CD4-positive, alpha-beta T cell treated with Interferon alpha-2 for 1 hour (primary cell): ENCODE data around the gene STT3B.

Source experiments
- DNase-seq, 2 donors: peaks; one replicate each; pipeline ENCODE4 v3.0.0-alpha.2; 2020 to 2022

Gene STT3B

GRCh38 chr3:31610700-31611275 lies 78.1 kb downstream of the STT3B start:
- peak in 1 of 2 donors; percentile 12 for DNase-seq

GRCh38 chr3:31613177-31613576 lies 80.5 kb downstream of the STT3B start:
- no peak for DNase-seq

DNA sequence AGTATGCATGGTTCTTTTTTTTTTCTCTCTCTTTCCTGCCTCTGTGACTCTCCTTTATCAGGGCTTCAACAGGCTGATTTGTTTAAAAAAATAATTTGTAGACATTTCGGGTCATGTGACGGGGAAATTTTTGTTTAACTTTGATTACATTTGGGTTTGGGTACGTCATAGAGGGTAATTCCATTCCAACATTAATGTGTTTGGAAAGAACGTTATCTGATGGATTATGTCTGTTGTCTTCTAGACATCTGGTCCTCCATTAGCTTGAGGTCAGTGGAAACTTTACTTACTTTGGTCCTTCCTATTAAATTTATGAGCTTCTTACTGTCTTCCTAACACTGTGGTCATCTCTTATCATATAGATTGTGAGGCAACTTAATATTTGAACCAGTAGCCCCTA lies 80.9 kb downstream of the STT3B start:
- no peak for DNase-seq

- no peak for DNase-seq
Observed at GRCh38 chr3:31614162-31614921, 81.6 kb downstream of the STT3B start.

- no peak for DNase-seq
Observed at GRCh38 chr3:31615071-31615875, 82.5 kb downstream of the STT3B start.

- DNase-seq = no peak
Observed at GRCh38 chr3:31616711-31617110, 84.0 kb downstream of the STT3B start.

DNA sequence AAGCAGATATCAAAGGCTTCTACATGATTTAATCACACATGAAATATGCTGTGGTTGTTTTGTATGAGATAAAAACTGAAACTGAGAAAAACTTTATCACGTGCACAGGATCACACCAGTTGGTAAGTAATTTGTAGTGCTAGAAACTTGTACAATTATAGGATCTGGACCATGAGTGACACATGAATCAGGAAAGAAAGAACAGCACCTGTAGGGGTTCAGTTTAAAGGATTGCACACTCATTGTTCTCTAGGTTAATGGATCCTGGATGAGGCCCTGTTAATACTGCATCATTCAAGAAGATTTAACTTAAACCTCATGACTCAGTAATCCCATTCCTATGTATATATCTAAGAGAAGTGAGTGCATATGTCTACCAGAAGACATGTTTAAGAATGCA lies 87.9 kb downstream of the STT3B start:
- no peak for DNase-seq

DNA sequence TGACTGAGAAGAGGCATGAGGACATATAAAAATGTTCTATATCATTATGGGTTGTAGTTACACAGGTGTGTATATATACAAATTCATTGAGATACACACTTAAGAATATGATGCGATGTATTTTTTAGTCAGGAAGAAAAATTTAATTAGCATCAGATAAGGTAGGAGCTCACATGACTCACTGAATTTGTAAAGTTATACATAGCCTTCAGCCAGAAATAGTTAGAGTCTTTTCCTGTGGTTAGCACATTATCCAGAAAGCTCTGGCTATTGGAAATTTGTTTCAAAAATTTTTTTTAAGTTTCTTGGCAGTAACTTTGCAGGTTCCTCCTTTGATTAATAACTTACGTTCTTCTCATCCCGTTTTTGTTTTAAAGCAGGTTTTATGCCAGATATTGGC lies 88.6 kb downstream of the STT3B start:
- no peak for DNase-seq

DNA sequence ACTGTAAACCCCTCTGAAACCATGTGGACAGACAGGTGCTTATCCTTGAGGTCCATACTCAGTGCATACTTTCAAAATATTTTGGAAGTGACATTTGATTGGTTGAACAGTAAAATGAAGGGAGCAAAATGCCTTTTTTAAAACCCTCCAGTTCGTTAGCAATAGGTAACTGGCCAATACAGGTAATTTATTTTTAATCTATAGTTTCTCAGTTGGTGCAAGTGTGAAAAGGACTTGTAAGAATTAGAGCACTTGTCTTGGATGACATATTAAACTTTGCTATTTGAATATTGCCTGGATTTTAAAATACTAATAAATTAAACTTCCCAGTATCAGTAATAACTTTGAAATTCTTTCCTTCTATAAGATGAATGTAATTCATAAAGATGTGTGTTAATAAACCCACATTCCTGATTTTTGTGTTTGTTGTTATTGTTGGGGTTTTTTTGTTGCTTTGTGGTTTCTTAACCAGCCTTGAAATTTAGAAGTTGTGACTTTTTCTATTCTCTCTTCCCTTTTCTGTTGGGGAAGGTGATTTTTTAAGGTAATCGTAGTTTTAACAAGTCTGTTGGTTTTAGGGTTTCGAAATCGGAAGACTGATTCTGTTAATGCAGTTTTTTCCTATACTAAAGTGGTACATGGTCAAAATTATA lies 90.0 kb downstream of the STT3B start:
- no peak for DNase-seq

- no peak for DNase-seq
Observed at GRCh38 chr3:31624083-31624709, 91.5 kb downstream of the STT3B start.

DNA sequence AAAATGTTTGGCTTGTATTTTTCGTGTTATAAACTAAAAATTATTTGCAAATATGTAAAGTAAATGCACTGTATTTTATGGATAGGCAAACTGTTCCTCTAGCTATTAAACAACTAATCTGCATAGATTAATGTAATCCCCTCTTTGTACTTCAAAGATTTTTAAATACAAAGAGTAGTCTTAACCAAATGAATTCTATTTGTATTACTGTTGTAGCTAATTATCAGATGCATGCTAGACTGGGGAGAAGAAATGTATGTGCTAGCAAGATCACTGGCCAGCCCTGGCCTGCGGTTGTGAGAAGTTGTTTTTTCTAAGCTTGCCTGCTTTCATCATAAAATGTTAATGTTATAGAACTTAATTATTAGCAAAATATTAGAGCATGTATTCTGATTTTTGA lies 92.6 kb downstream of the STT3B start:
- DNase-seq = no peak

DNA sequence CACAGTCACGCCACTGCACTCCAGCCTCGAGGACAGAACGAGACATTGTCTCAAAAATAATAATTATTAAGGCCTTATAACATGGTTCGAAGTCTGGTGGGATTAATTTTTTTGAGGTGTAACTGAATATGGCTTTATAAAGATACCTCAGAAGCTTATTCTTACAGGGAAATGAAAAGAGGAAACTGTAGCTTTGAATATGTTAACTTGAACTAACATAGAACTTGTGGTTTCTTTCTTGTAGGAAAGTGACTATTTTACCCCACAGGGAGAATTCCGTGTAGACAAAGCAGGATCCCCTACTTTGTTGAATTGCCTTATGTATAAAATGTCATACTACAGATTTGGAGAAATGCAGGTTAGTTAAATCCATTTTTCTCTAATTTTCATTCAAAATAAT lies 96.3 kb downstream of the STT3B start:
- DNase-seq = no peak

GRCh38 chr3:31634476-31634875 lies 101.8 kb downstream of the STT3B start:
- no peak for DNase-seq

DNA sequence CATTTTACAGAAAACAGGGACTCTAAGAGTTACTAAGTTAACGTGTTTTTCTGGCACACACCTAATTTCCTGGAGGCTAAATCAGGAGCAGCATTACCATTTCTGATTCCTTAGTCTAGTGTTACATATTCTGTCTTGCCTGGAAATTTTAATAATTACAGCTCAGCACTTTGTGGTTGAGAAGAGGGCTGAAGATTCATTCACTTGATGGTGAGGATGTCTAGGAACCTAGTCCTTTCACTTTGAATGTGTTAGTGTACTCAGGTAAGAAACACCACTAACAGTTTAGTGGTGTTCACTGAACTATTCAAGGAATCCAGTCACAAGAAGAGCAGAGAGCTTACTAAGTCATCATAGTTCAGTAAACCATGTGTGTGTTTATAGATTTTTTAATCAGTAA lies 102.8 kb downstream of the STT3B start:
- peak in 1 of 2 donors; percentile 11 for DNase-seq

DNA sequence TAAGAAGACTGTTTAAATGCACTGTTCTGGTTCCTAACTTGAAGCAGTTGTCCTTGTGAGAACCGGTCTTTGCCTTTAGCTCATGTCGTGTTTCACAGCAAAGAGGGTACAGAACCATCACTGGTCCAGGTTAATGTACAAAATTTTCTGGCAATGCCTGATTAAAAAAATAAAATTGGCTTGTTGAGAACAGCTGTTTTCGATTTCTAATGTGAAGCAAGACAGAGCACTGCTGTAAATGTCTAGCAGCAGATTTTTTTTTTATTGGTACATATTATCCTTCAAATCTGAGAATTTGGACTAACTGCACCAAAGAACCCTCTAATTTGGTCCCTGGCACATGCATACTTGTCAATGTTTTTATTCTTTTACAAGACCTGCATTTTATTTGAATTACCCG lies 103.3 kb downstream of the STT3B start:
- no peak for DNase-seq

- peak in 1 of 2 donors; percentile 35 for DNase-seq
Observed at GRCh38 chr3:31636694-31637442, 104.1 kb downstream of the STT3B start.

DNA sequence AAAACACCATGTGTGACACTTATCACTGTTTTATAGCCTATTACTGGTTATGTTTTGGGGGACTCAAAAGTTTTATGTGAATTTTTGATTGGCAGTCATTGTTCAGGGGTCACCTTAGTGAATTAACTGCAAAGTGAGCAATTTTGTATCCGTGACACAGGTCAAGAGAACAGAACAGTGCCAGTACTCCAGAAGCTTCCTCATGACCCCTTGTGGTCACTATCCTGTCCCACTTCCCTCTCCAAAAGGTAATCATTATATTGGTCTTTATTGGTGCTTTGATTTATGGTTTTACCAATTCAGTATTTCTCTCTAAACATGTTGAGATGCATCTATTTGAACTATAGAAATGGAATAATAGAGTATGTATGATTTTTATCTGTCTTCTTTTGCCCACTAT lies 107.1 kb downstream of the STT3B start:
- no peak for DNase-seq

DNA sequence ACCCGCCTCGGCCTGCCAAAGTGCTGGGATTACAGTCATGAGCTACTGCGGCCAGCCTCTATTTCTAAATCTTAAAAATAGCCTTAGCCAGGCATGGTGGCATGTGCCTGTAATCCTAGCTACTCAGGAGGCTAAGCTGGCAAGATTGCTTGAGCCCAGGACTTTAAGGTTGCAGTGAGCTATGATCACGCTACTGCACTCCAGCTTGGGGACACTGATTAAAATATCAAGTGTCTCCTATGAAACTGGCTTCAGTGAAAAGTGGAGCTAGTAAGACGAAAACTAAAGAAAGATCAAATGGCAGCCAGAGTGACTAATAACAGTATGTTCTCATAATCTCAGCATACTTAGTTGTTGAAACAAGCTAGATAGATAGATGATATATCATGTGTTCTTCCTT lies 112.5 kb downstream of the STT3B start:
- DNase-seq = no peak

DNA sequence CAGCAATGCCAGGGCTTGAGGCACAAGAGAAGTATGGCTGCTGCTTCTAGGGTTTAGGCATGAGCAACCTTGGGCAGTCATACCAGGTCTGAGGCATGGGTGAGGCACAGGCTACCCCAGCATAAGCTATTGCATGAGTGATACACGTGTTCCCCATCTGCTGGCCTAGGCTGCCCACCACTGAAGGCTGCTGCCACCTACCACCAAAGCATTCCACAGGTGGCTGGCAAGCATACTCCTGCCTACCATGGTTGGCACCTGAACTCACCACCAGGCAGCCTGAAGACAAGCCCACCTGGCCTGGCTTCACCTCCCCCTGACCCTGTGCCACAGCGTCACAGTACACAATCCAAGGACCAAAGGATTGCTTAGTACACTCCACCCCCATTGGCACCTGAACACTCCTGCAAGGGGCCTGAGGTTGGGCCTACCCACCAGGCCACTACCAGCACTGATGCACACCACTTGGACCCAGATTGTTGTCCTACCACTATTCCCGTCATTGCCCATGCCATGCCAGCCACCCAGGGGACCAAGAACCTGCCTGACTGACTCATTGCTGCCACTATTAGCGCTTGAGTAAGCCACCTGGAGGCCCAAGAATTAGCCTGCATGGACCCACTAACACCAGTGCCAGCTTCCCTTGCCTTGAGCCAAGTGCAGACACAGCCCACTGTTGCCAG lies 115.7 kb downstream of the STT3B start:
- DNase-seq = no peak

- no peak for DNase-seq
Observed at GRCh38 chr3:31652296-31652695, 119.6 kb downstream of the STT3B start.

DNA sequence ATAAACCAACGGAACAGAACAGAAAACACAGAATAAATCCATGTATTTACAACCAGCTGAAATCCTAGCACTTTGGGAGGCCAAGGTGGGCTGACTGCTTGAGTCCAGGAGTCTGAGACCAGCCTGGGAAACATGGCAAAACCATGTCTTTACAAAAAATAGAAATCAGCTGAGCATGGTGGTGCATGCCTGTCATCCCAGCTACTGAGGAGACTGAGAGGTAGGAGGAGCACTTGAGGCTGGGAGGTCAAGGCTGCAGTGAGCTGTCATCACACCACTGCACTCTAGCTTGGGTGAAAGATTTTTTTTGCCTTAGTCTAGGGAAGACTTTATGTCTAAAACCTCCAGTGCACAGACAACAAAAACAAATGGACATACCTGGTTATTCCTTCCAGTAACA lies 120.7 kb downstream of the STT3B start:
- no peak for DNase-seq

- no peak for DNase-seq
Observed at GRCh38 chr3:31654998-31655397, 122.3 kb downstream of the STT3B start.
